ENCODE data around the gene CEP131. TPM values are rescaled to one million over a fixed set of nuclear protein-coding genes. Genes with fewer than 3 reads are reported as not detected.

The CEP131 gene
- total RNA-seq, 1 donor from 2014 or later = 35.1 TPM

DNA sequence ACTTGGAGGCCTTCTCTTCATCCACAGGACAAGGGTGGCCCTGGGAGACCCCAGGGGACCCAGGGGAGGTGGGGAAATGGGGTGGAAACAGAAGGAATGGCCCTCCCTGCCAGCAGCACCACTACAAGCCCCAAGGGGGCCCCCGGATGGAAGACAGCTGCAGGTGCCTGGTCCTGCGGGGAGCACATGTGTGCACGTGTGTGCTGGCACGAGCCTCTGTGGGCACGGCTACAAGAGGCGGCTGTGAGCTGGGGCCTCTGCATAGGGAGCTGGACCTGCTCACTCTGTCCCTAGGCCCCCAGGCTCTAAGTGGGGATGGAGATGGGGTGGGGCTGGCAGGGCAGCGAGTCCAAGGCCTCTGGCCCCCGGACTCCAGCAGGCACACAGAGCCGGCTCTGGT, 43.5 kb downstream of the CEP131 start:
- H3K4me3 Mint-ChIP-seq (ENCODE audit: unreplicated experiment) = no peak overlapping the region

GRCh38 chr17:81178136-81179091, 44.4 kb downstream of the CEP131 start:
- Mint-ChIP-seq H3K4me1 (ENCODE audit: low read depth, unreplicated experiment) (peaks cover 2% of the 10 kb centered on the region), H3K36me3 (ENCODE audit: unreplicated experiment) (peaks cover 19% of the 10 kb centered on the region), H3K27me3 (ENCODE audit: unreplicated experiment) (peaks cover 2% of the 10 kb centered on the region), H3K4me3 (ENCODE audit: unreplicated experiment) (no peak overlapping the region), H3K27ac (ENCODE audit: unreplicated experiment) (no peak overlapping the region), H3K9me3 (ENCODE audit: unreplicated experiment) (peaks cover 9% of the 10 kb centered on the region)
- no peak for TF ChIP-seq CTCF (IDR thresholded peaks at IDR 0.05; ENCODE audit: partially characterized antibody, unreplicated experiment)
- DNase-seq = no peak

More for the DNA sequence above, 43.5 kb downstream of the CEP131 start:
- peaks cover 12% of the 10 kb centered on the region for H3K36me3 Mint-ChIP-seq (ENCODE audit: unreplicated experiment)
- H3K27me3 Mint-ChIP-seq (ENCODE audit: unreplicated experiment) = no peaks in the 10 kb centered on the region
- DNase-seq = no peak
- no peak for TF ChIP-seq CTCF (IDR thresholded peaks at IDR 0.05; ENCODE audit: partially characterized antibody, unreplicated experiment)
- peaks cover 9% of the 10 kb centered on the region for H3K9me3 Mint-ChIP-seq (ENCODE audit: unreplicated experiment)
- no peak overlapping the region for H3K27ac Mint-ChIP-seq (ENCODE audit: unreplicated experiment)
- peaks cover 2% of the 10 kb centered on the region for H3K4me1 Mint-ChIP-seq (ENCODE audit: low read depth, unreplicated experiment)

- no peak overlapping the region for H3K4me3 Mint-ChIP-seq (ENCODE audit: unreplicated experiment)
- peaks cover 13% of the 10 kb centered on the region for H3K9me3 Mint-ChIP-seq (ENCODE audit: unreplicated experiment)
- no peak overlapping the region for H3K27ac Mint-ChIP-seq (ENCODE audit: unreplicated experiment)
- TF ChIP-seq CTCF (IDR thresholded peaks at IDR 0.05; ENCODE audit: partially characterized antibody, unreplicated experiment) = no peak
- peaks cover 7% of the 10 kb centered on the region for H3K27me3 Mint-ChIP-seq (ENCODE audit: unreplicated experiment)
- peaks cover 22% of the 10 kb centered on the region for H3K36me3 Mint-ChIP-seq (ENCODE audit: unreplicated experiment)
- no peak for DNase-seq
- peaks cover 5% of the 10 kb centered on the region for H3K4me1 Mint-ChIP-seq (ENCODE audit: low read depth, unreplicated experiment)
These were observed 46.1 kb downstream of the CEP131 start for GRCh38 chr17:81176666-81177065.

DNA sequence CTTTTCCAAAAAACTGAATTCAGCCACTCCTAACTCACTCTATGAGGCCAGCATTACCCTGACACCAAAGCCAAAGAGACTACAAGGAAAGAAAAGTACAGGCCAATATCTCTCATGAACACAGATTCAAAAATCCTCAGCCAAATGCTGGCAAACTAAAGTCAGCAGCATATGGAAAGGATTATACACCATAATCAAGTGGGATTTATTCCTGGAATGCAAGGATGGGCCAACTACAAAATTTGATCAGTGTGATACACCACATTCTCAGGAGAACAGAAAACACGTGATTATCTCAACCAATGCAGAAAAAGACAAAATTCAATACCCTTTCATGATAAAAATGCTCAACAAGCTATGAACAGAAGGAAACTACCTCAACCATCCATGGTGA, 49.0 kb downstream of the CEP131 start:
- no peak for DNase-seq
- peaks cover 8% of the 10 kb centered on the region for H3K4me1 Mint-ChIP-seq (ENCODE audit: low read depth, unreplicated experiment)
- peak overlapping the region; percentile 3 for H3K27ac Mint-ChIP-seq (ENCODE audit: unreplicated experiment)
- H3K9me3 Mint-ChIP-seq (ENCODE audit: unreplicated experiment) = peaks cover 16% of the 10 kb centered on the region
- peaks cover 10% of the 10 kb centered on the region for H3K27me3 Mint-ChIP-seq (ENCODE audit: unreplicated experiment)
- no peak for TF ChIP-seq CTCF (IDR thresholded peaks at IDR 0.05; ENCODE audit: partially characterized antibody, unreplicated experiment)
- no peak overlapping the region for H3K4me3 Mint-ChIP-seq (ENCODE audit: unreplicated experiment)
- H3K36me3 Mint-ChIP-seq (ENCODE audit: unreplicated experiment) = peaks cover 22% of the 10 kb centered on the region
